ENCODE measurements around the gene ASIC3. TPM values are rescaled to one million over a fixed set of nuclear protein-coding genes. Genes with fewer than 3 reads are reported as not detected.
"Not testable (repeated sequence)": the region's sequence is repeated elsewhere in the genome, so short reads cannot be mapped to it uniquely, and the experiment has no call there.

ASIC3 gene
- total and polyA plus RNA-seq, 3 donors from 2014 or later = 20.8 to 37.9 (median 27.5) TPM

GRCh38 chr7:151040616-151041375 lies 7.5 kb upstream of the ASIC3 start:
- 90 to 96% methylated on average over 11 to 30 of the region's 30 CpGs for WGBS, 2 donors
- Histone ChIP-seq H3K27me3 (no peaks in the 10 kb centered on the region), H3K36me3 (ENCODE audit: low read depth, missing control alignments) (no peaks in the 10 kb centered on the region), H3K4me3 (no peak overlapping the region), H3K4me1 (peaks cover 19% of the 10 kb centered on the region), H3K27ac (no peak overlapping the region), H3K9me3 (no peaks in the 10 kb centered on the region)
- no peak for DNase-seq
- TF ChIP-seq CTCF (IDR thresholded peaks at IDR 0.05) (no peak), POLR2A (IDR thresholded peaks at IDR 0.05) (no peak)
- intact Hi-C loops (cut with DNase I; ENCODE audit: low total_unique reads) = no loop called here

GRCh38 chr7:151043449-151043848 lies 4.9 kb upstream of the ASIC3 start:
- peaks cover 17% of the 10 kb centered on the region for H3K4me1 ChIP-seq
- H3K27ac ChIP-seq; H3K27me3 ChIP-seq; H3K9me3 ChIP-seq; H3K36me3 ChIP-seq (ENCODE audit: low read depth, missing control alignments); DNase-seq; intact Hi-C loops (cut with DNase I; ENCODE audit: low total_unique reads); H3K4me3 ChIP-seq: not testable (repeated sequence)
- WGBS, 2 donors = 91 to 94% methylated on average over 10 of the region's 10 CpGs

- intact Hi-C loops (cut with DNase I; ENCODE audit: low total_unique reads) = no loop called here
- DNase-seq = no peak
- WGBS, 2 donors = 91 to 98% methylated on average over 9 to 19 of the region's 20 CpGs
- TF ChIP-seq POLR2A (IDR thresholded peaks at IDR 0.05) = no peak
- no peak for TF ChIP-seq CTCF (IDR thresholded peaks at IDR 0.05)
- Histone ChIP-seq H3K27me3 (no peaks in the 10 kb centered on the region), H3K36me3 (ENCODE audit: low read depth, missing control alignments) (no peaks in the 10 kb centered on the region), H3K4me3 (no peak overlapping the region), H3K4me1 (peaks cover 12% of the 10 kb centered on the region), H3K27ac (no peak overlapping the region), H3K9me3 (no peaks in the 10 kb centered on the region)
These were observed 4.4 kb upstream of the ASIC3 start for GRCh38 chr7:151043959-151044358.

DNA sequence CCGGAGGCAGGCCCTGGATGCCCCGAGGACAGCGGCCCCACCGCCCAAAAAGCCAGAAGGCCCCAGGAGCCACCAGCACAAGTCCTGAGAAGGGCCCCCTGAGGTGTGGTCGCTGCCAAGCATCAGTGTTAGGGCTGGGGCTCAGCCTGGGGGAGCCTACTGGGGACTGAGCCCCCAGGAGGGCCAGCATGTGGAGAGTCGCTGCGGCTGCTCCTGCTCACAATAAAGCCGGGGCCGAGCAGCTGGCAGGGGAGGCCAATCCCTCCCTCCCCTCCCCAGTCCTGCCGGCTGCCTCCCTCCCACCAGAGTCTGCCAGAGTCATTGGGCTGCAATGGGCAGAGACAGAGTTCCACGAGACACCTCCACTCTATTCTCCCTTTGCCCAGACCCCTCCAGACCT lies 3.1 kb upstream of the ASIC3 start:
- TF ChIP-seq CTCF (IDR thresholded peaks at IDR 0.05) (no peak), POLR2A (IDR thresholded peaks at IDR 0.05) (no peak)
- no peaks in the 10 kb centered on the region for H3K9me3 ChIP-seq
- intact Hi-C loops (cut with DNase I; ENCODE audit: low total_unique reads) = no loop called here
- no peaks in the 10 kb centered on the region for H3K36me3 ChIP-seq (ENCODE audit: low read depth, missing control alignments)
- H3K27me3 ChIP-seq = no peaks in the 10 kb centered on the region
- H3K4me3 ChIP-seq = no peak overlapping the region
- no peak overlapping the region for H3K27ac ChIP-seq
- WGBS, 2 donors = 83 to 87% methylated on average over 3 to 11 of the region's 11 CpGs
- DNase-seq = no peak
- no peaks in the 10 kb centered on the region for H3K4me1 ChIP-seq

- Histone ChIP-seq H3K9me3 (no peaks in the 10 kb centered on the region), H3K27ac (no peak overlapping the region), H3K27me3 (no peaks in the 10 kb centered on the region), H3K4me3 (no peak overlapping the region), H3K4me1 (no peaks in the 10 kb centered on the region), H3K36me3 (ENCODE audit: low read depth, missing control alignments) (no peaks in the 10 kb centered on the region)
- TF ChIP-seq POLR2A (IDR thresholded peaks at IDR 0.05) = no peak
- TF ChIP-seq CTCF (IDR thresholded peaks at IDR 0.05) = no peak
- WGBS, 2 donors = 85 to 88% methylated on average over 9 of the region's 9 CpGs
- intact Hi-C loops (cut with DNase I; ENCODE audit: low total_unique reads) = no loop called here
- no peak for DNase-seq
These were observed 2.4 kb upstream of the ASIC3 start for GRCh38 chr7:151045967-151046366.
